Liver (tissue), 9 donors: ENCODE results near the gene ATP11A. TPM values are rescaled to one million over a fixed set of nuclear protein-coding genes. Genes with fewer than 3 reads are reported as not detected.

ENCODE experiments used
- DNase-seq: peaks from one replicate; pipeline ENCODE4 v3.0.0-alpha.2; 2017; ENCODE audit warnings: low spot score
- H3K27ac ChIP-seq, 2 donors: one replicate each; pipeline ENCODE4 v1.7.0; 2013; ENCODE audit warnings: inconsistent platforms in 2 of 2, low read length in 2 of 2, control low read depth in 1 of 2, low read depth in 1 of 2, mild to moderate bottlenecking in 1 of 2
- H3K27me3 ChIP-seq, 4 donors: one replicate each; pipeline versions ENCODE4 v1.6.1 to v1.7.0; 2013; ENCODE audit warnings: low read length in 3 of 4, inconsistent platforms in 1 of 4, mild to moderate bottlenecking in 1 of 4, moderate library complexity in 1 of 4; ENCODE audit not compliant: control insufficient read depth in 4 of 4, insufficient read depth in 4 of 4
- H3K36me3 ChIP-seq, 4 donors: one replicate each; pipeline versions ENCODE4 v1.6.1 to v1.7.0; 2013; ENCODE audit warnings: low read length in 3 of 4, mild to moderate bottlenecking in 3 of 4, low read depth in 1 of 4, moderate library complexity in 1 of 4; ENCODE audit not compliant: control insufficient read depth in 4 of 4, insufficient read depth in 3 of 4
- H3K4me1 ChIP-seq, 4 donors: one replicate each; pipeline versions ENCODE4 v1.6.1 to v1.7.0; 2013; ENCODE audit warnings: low read length in 3 of 4, mild to moderate bottlenecking in 3 of 4, moderate library complexity in 1 of 4; ENCODE audit not compliant: control insufficient read depth in 4 of 4, insufficient read depth in 4 of 4
- H3K4me3 ChIP-seq, 3 donors: one replicate each; pipeline versions ENCODE4 v1.6.1 to v1.7.0; 2013; ENCODE audit warnings: low read length in 3 of 3, control low read depth in 1 of 3, low read depth in 1 of 3, mild to moderate bottlenecking in 1 of 3
- H3K9ac ChIP-seq, 2 donors: one replicate each; pipeline ENCODE4 v1.7.0; 2013; ENCODE audit warnings: low read length in 2 of 2, mild to moderate bottlenecking in 2 of 2, moderate library complexity in 2 of 2, control low read depth in 1 of 2, low read depth in 1 of 2
- H3K9me3 ChIP-seq, 4 donors: one replicate each; pipeline versions ENCODE4 v1.6.1 to v1.7.0; 2013; ENCODE audit warnings: low read length in 3 of 4; ENCODE audit not compliant: control insufficient read depth in 4 of 4
- CTCF ChIP-seq: fragments of 150-350 bp; IDR thresholded peaks from 2 replicates; pipeline ENCODE4 v1.5.1; 2017; ENCODE audit warnings: improper control_type of control experiment, low read depth, low read length; ENCODE audit not compliant: missing input control
- EGR1 ChIP-seq, 2 donors: IDR thresholded peaks; 2 replicates each; pipeline ENCODE4 v1.6.1; 2016 to 2018; ENCODE audit warnings: antibody characterized with exemption in 2 of 2, low read depth in 2 of 2
- FOXA1 ChIP-seq: IDR thresholded peaks from 2 replicates; pipeline ENCODE4 v1.6.1; 2016; ENCODE audit warnings: antibody characterized with exemption
- HNF4A ChIP-seq, 2 donors: conservative IDR thresholded peaks; 2 replicates each; pipeline ENCODE4 v1.6.1; 2016; ENCODE audit warnings: antibody characterized with exemption in 2 of 2, mild to moderate bottlenecking in 2 of 2
- JUND ChIP-seq, 2 donors: IDR thresholded peaks; 2 replicates each; pipeline ENCODE4 v1.6.1; 2016; ENCODE audit warnings: antibody characterized with exemption in 2 of 2
- NR2F2 ChIP-seq: IDR thresholded peaks from 2 replicates; pipeline ENCODE4 v1.6.1; 2016; ENCODE audit warnings: antibody characterized with exemption
- REST ChIP-seq: IDR thresholded peaks from 2 replicates; pipeline ENCODE4 v1.6.1; 2016; ENCODE audit warnings: antibody characterized with exemption, mild to moderate bottlenecking
- SP1 ChIP-seq: IDR thresholded peaks from 2 replicates; pipeline ENCODE4 v1.6.1; 2018; ENCODE audit warnings: antibody characterized with exemption, mild to moderate bottlenecking
- YY1 ChIP-seq: IDR thresholded peaks from 2 replicates; pipeline ENCODE4 v1.6.1; 2016; ENCODE audit warnings: antibody characterized with exemption, mild to moderate bottlenecking
- whole genome bisulfite sequencing: extraction: QIAGEN DNeasy Blood & Tissue Kit; methylation state at CpG from one replicate; pipeline ENCODE4 v1.1.7; 2013; 5-methylcytosine and 5-hydroxymethylcytosine counted together
- polyA plus RNA-seq, 2 donors: library from polyadenylated mRNA; stranded (reverse) in 1 of 2; unstranded in 1 of 2; fragments of 200-250 nt in 1 of 2; fragments of >200 nt in 1 of 2; fragmentation: Nextera tagmentation in 1 of 2; extraction: Ambion mirVana in 1 of 2; gene quantifications; one replicate each; pipeline versions ENCODE4 v1.2.1 to v1.2.3, GENCODE V29; 2013 to 2015
- total RNA-seq, 2 donors: library from RNA; depleted of rRNA; stranded (reverse); fragments of >200 nt; gene quantifications; one replicate each; pipeline ENCODE4 v1.2.3, GENCODE V29; 2014
- TF ChIP-seq, protein P1 (sequence below): IDR thresholded peaks from 2 replicates; pipeline ENCODE4 v1.6.1; 2016; ENCODE audit warnings: antibody characterized with exemption
- TF ChIP-seq, protein P2 (sequence below): IDR thresholded peaks from 2 replicates; pipeline ENCODE4 v1.6.1; 2016; ENCODE audit warnings: antibody characterized with exemption
- donor health status: healthy.
- donor health status: healthy.
- donor health status: healthy.
- donor health status: healthy.
- donor health status: healthy.

Gene ATP11A
- total and polyA plus RNA-seq, 4 donors = 8.7 to 27.9 (median 13.8) TPM

- WGBS = 93% methylated on average over 13 of the region's 13 CpGs
- H3K4me3 ChIP-seq = no peak overlapping the region
- peaks cover 2 to 23% (median 12%) of the 10 kb centered on the region in 4 donors for H3K4me1 ChIP-seq
- DNase-seq = no peak
- no peak for TF ChIP-seq REST
- TF ChIP-seq EGR1 (IDR thresholded peaks at IDR 0.05; ENCODE audit: low read depth in 2 of 2) = no peak
- no peak for TF ChIP-seq FOXA1
- no peak for TF ChIP-seq HNF4A (conservative IDR thresholded peaks at IDR 0.05)
- TF ChIP-seq NR2F2 = no peak
- no peak for TF ChIP-seq JUND (IDR thresholded peaks at IDR 0.05)
- TF ChIP-seq SP1 = no peak
- TF ChIP-seq YY1 = no peak
- TF ChIP-seq CTCF = no peak
- H3K27me3 ChIP-seq = no peaks in the 10 kb centered on the region
- no peak overlapping the region for H3K27ac ChIP-seq
- no peaks in the 10 kb centered on the region for H3K36me3 ChIP-seq
- no peak overlapping the region for H3K9ac ChIP-seq
- H3K9me3 ChIP-seq = no peaks in the 10 kb centered on the region
These were observed 9.6 kb downstream of the ATP11A start for GRCh38 chr13:112699322-112699918.

- no peak overlapping the region for H3K27ac ChIP-seq
- 91% methylated on average over 32 of the region's 32 CpGs for WGBS
- no peak overlapping the region for H3K9ac ChIP-seq
- no peaks in the 10 kb centered on the region for H3K36me3 ChIP-seq
- TF ChIP-seq EGR1 (IDR thresholded peaks at IDR 0.05; ENCODE audit: low read depth in 2 of 2) = no peak
- no peak for TF ChIP-seq NR2F2
- TF ChIP-seq YY1 = no peak
- TF ChIP-seq, protein P1, sequence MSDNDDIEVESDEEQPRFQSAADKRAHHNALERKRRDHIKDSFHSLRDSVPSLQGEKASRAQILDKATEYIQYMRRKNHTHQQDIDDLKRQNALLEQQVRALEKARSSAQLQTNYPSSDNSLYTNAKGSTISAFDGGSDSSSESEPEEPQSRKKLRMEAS = no peak
- no peak for TF ChIP-seq FOXA1
- no peak for TF ChIP-seq REST
- TF ChIP-seq, protein P2, sequence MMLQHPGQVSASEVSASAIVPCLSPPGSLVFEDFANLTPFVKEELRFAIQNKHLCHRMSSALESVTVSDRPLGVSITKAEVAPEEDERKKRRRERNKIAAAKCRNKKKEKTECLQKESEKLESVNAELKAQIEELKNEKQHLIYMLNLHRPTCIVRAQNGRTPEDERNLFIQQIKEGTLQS = no peak
- peaks cover 2 to 23% (median 12%) of the 10 kb centered on the region in 4 donors for H3K4me1 ChIP-seq
- no peak for DNase-seq
- no peaks in the 10 kb centered on the region for H3K27me3 ChIP-seq
- H3K9me3 ChIP-seq = no peaks in the 10 kb centered on the region
- H3K4me3 ChIP-seq = no peak overlapping the region
These were observed 10.6 kb downstream of the ATP11A start for GRCh38 chr13:112700291-112701060.
